ENCODE results near the gene FOXD4L6. TPM values are rescaled to one million over a fixed set of nuclear protein-coding genes. Genes with fewer than 3 reads are reported as not detected.
"Not testable (repeated sequence)": the region's sequence is repeated elsewhere in the genome, so short reads cannot be mapped to it uniquely, and the experiment has no call there.

The FOXD4L6 gene
- total RNA-seq, 4 donors from 2014 or later = not detected

- H3K4me3 ChIP-seq; DNase-seq; H3K27me3 ChIP-seq; H3K36me3 ChIP-seq; intact Hi-C loops (cut with DNase I; ENCODE audit: low total_unique reads); H3K9me3 ChIP-seq; ATAC-seq; H3K4me1 ChIP-seq; in situ Hi-C loops (cut with MboI; ENCODE audit: low sequenced_read_pairs in 4 of 4); H3K27ac ChIP-seq: not testable (repeated sequence)
Measured at GRCh38 chr9:41095060-41095459, 33.4 kb downstream of the FOXD4L6 start.

- in situ Hi-C loops (cut with MboI; ENCODE audit: low sequenced_read_pairs in 4 of 4); H3K27ac ChIP-seq; intact Hi-C loops (cut with DNase I; ENCODE audit: low total_unique reads); DNase-seq; H3K27me3 ChIP-seq; H3K4me1 ChIP-seq; H3K4me3 ChIP-seq; H3K36me3 ChIP-seq; H3K9me3 ChIP-seq; ATAC-seq: not testable (repeated sequence)
Measured at GRCh38 chr9:41094010-41094773, 34.3 kb downstream of the FOXD4L6 start.

DNA sequence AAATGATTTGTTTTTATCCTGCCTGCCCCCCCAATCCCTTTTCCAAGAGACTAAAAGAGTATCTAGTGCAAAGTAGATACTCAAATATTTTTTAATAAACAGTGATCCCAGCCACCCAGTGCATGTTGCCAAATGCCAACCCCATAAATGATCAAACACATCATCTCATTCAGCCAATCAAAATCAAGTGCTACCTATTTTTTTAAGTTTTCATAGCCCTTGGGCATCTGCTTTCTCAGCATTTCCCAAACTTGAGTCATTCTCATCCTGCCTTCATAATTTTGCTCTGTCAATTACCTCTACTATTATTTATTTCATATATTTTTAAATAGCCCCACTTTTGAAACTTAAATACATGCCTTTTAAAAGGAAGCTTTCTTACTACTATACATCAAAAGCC is 37.6 kb downstream of the FOXD4L6 start:
- H3K4me3 ChIP-seq; H3K27ac ChIP-seq; H3K9me3 ChIP-seq; ATAC-seq; H3K4me1 ChIP-seq; H3K27me3 ChIP-seq; DNase-seq; intact Hi-C loops (cut with DNase I; ENCODE audit: low total_unique reads); in situ Hi-C loops (cut with MboI; ENCODE audit: low sequenced_read_pairs in 4 of 4); H3K36me3 ChIP-seq: not testable (repeated sequence)

GRCh38 chr9:41090386-41090785 is 38.1 kb downstream of the FOXD4L6 start:
- intact Hi-C loops (cut with DNase I; ENCODE audit: low total_unique reads); H3K36me3 ChIP-seq; H3K27ac ChIP-seq; in situ Hi-C loops (cut with MboI; ENCODE audit: low sequenced_read_pairs in 4 of 4); DNase-seq; H3K27me3 ChIP-seq; ATAC-seq; H3K4me1 ChIP-seq; H3K9me3 ChIP-seq; H3K4me3 ChIP-seq: not testable (repeated sequence)

GRCh38 chr9:41088450-41089059 is 39.9 kb downstream of the FOXD4L6 start:
- TF ChIP-seq, protein P1, sequence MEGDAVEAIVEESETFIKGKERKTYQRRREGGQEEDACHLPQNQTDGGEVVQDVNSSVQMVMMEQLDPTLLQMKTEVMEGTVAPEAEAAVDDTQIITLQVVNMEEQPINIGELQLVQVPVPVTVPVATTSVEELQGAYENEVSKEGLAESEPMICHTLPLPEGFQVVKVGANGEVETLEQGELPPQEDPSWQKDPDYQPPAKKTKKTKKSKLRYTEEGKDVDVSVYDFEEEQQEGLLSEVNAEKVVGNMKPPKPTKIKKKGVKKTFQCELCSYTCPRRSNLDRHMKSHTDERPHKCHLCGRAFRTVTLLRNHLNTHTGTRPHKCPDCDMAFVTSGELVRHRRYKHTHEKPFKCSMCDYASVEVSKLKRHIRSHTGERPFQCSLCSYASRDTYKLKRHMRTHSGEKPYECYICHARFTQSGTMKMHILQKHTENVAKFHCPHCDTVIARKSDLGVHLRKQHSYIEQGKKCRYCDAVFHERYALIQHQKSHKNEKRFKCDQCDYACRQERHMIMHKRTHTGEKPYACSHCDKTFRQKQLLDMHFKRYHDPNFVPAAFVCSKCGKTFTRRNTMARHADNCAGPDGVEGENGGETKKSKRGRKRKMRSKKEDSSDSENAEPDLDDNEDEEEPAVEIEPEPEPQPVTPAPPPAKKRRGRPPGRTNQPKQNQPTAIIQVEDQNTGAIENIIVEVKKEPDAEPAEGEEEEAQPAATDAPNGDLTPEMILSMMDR (IDR thresholded peaks at IDR 0.05 in 4 of 5, conservative IDR thresholded peaks at IDR 0.05 in 1 of 5) = peak in 4 of 5 experiments; percentile 9 to 69 (median 31)
- H3K36me3 ChIP-seq; H3K4me3 ChIP-seq; H3K9me3 ChIP-seq; H3K27ac ChIP-seq; intact Hi-C loops (cut with DNase I; ENCODE audit: low total_unique reads); H3K4me1 ChIP-seq; in situ Hi-C loops (cut with MboI; ENCODE audit: low sequenced_read_pairs in 4 of 4); H3K27me3 ChIP-seq; DNase-seq: not testable (repeated sequence)
- peak; percentile 75 to 85 for ATAC-seq

DNA sequence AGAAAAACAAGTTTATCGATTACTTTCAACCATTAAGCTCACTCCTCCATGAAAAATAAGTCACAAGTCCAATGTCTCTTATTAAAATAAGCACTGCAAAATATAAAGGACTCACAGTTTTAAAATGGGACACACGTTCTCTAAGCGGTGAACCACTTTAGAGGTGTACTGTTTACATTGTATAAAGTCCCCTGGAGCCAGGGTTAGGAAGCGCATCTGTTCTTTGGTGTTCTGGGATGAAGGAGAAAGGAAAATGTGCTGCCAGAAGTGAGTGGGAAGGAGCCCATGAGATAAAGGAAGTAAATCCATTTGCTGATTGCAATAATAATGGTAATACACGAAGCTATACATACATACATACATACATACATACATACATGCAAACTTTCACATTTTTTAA is 40.6 kb downstream of the FOXD4L6 start:
- H3K36me3 ChIP-seq; intact Hi-C loops (cut with DNase I; ENCODE audit: low total_unique reads); H3K4me3 ChIP-seq; DNase-seq; H3K27me3 ChIP-seq; in situ Hi-C loops (cut with MboI; ENCODE audit: low sequenced_read_pairs in 4 of 4); H3K4me1 ChIP-seq; H3K27ac ChIP-seq; ATAC-seq; H3K9me3 ChIP-seq: not testable (repeated sequence)

DNA sequence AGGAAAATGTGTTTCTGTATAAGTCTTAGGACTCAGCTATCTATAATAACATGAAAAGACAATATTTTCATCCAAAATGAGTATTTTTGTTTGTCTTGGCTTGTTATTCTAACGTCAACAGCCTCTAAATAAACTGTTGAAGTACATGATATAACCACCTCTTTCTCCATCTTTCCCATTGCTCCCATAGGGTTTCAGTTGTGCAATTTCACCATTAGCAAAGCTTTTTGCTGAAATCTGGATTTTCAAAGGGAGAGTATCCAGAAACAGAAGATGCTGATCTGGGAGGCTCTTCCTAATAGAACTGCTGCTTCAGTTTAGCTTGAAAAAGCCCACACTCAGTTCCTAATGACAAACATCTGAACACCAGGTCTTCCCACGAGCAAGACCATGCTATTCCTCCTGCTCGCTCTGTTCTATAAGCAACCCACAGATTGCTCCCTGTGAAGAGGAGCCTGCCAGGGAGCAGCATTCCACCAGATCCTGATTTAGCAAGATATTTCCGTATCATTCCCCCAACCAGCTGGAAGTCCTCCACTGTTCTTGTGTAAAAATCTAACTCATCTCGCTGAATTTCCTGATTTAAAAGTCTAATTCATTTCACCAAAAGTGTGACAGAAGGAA is 41.2 kb downstream of the FOXD4L6 start:
- H3K9me3 ChIP-seq; H3K4me1 ChIP-seq; H3K36me3 ChIP-seq; in situ Hi-C loops (cut with MboI; ENCODE audit: low sequenced_read_pairs in 4 of 4); ATAC-seq; H3K27me3 ChIP-seq; H3K27ac ChIP-seq; H3K4me3 ChIP-seq; DNase-seq; intact Hi-C loops (cut with DNase I; ENCODE audit: low total_unique reads): not testable (repeated sequence)

GRCh38 chr9:41086685-41087084 is 41.8 kb downstream of the FOXD4L6 start:
- H3K27ac ChIP-seq; DNase-seq; H3K36me3 ChIP-seq; H3K27me3 ChIP-seq; intact Hi-C loops (cut with DNase I; ENCODE audit: low total_unique reads); in situ Hi-C loops (cut with MboI; ENCODE audit: low sequenced_read_pairs in 4 of 4); H3K4me3 ChIP-seq; H3K9me3 ChIP-seq; H3K4me1 ChIP-seq; ATAC-seq: not testable (repeated sequence)

DNA sequence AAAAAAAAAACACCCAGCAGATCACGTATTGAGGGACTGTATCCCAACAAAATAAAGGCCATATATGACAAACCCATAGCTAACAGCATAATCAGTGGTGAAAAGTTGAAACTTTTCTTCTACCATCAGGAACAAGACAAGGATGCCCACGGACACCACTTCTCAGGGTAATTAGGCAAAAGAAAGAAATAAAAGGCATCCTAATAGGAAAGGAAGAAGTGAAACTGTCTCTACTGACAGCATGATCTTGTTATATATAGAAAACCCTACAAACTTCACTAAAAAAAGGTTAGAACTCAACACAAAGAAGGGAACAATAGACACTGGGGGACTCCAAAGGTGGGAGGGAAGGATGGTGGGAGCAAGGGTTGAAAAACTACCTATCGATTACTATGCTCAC is 42.3 kb downstream of the FOXD4L6 start:
- H3K4me3 ChIP-seq; DNase-seq; H3K9me3 ChIP-seq; in situ Hi-C loops (cut with MboI; ENCODE audit: low sequenced_read_pairs in 4 of 4); H3K36me3 ChIP-seq; H3K4me1 ChIP-seq; intact Hi-C loops (cut with DNase I; ENCODE audit: low total_unique reads); H3K27me3 ChIP-seq; ATAC-seq; H3K27ac ChIP-seq: not testable (repeated sequence)

GRCh38 chr9:41082358-41082757 is 46.1 kb downstream of the FOXD4L6 start:
- H3K4me1 ChIP-seq; H3K27me3 ChIP-seq; H3K27ac ChIP-seq; H3K9me3 ChIP-seq; DNase-seq; intact Hi-C loops (cut with DNase I; ENCODE audit: low total_unique reads); in situ Hi-C loops (cut with MboI; ENCODE audit: low sequenced_read_pairs in 4 of 4); H3K36me3 ChIP-seq; ATAC-seq; H3K4me3 ChIP-seq: not testable (repeated sequence)

- H3K4me3 ChIP-seq; H3K36me3 ChIP-seq; H3K27ac ChIP-seq; in situ Hi-C loops (cut with MboI; ENCODE audit: low sequenced_read_pairs in 4 of 4); H3K4me1 ChIP-seq; DNase-seq; ATAC-seq; intact Hi-C loops (cut with DNase I; ENCODE audit: low total_unique reads); H3K27me3 ChIP-seq; H3K9me3 ChIP-seq: not testable (repeated sequence)
Measured at GRCh38 chr9:41079464-41079863, 49.0 kb downstream of the FOXD4L6 start.
